Measurements from ENCODE around the gene KIF26B. TPM values are rescaled to one million over a fixed set of nuclear protein-coding genes. Genes with fewer than 3 reads are reported as not detected.

KIF26B gene
- polyA plus RNA-seq, 1 donor (not counting 4 experiments of a cell fraction or from before 2014, with no cell fraction given) = 0.58 TPM

- no peak for FAIRE-seq
- Histone ChIP-seq H3K9me1 (ENCODE audit: control insufficient read depth, extremely low read depth, insufficient read depth, low read length) (no peaks in the 10 kb centered on the region), H3K4me2 (ENCODE audit: control insufficient read depth, extremely low read depth, insufficient read depth, low read depth, low read length) (no peak overlapping the region), H3K9ac (ENCODE audit: control insufficient read depth, extremely low read depth, insufficient read depth, low read length) (no peak overlapping the region), H3K36me3 (ENCODE audit: control insufficient read depth in 2 of 2, extremely low read depth in 1 of 2, insufficient read depth in 2 of 2, low read length in 2 of 2) (no peaks in the 10 kb centered on the region), H3K27me3 (ENCODE audit: control insufficient read depth, extremely low read depth, insufficient read depth, low read length) (no peaks in the 10 kb centered on the region), H3K79me2 (ENCODE audit: control insufficient read depth, insufficient read depth, low read length) (no peaks in the 10 kb centered on the region), H2AFZ (ENCODE audit: control insufficient read depth, low read length) (no peak overlapping the region), H3K4me1 (ENCODE audit: control insufficient read depth, extremely low read depth, insufficient read depth, low read length) (no peaks in the 10 kb centered on the region), H4K20me1 (ENCODE audit: control insufficient read depth, extremely low read depth, insufficient read depth, low read length) (no peaks in the 10 kb centered on the region), H3K4me3 (ENCODE audit: control insufficient read depth in 2 of 3, extremely low read depth in 1 of 3, insufficient read depth in 2 of 3, low read depth in 1 of 3, low read length in 3 of 3) (no peak overlapping the region), H3K9me3 (ENCODE audit: control insufficient read depth, low read depth, low read length) (no peaks in the 10 kb centered on the region), H3K27ac (ENCODE audit: control insufficient read depth, insufficient read depth, low read length) (no peak overlapping the region)
- DNase-seq (ENCODE audit: low read depth, low spot score) = no peak
- dilution Hi-C loops (cut with MboI; ENCODE audit: extremely low pct_ligation_motif_present, low sequenced_read_pairs) = no loop called here
- TF ChIP-seq EZH2 (IDR thresholded peaks at IDR 0.05; ENCODE audit: low read length) = no peak
Observed at GRCh38 chr1:245168086-245168485, 13.3 kb downstream of the KIF26B start.

DNA sequence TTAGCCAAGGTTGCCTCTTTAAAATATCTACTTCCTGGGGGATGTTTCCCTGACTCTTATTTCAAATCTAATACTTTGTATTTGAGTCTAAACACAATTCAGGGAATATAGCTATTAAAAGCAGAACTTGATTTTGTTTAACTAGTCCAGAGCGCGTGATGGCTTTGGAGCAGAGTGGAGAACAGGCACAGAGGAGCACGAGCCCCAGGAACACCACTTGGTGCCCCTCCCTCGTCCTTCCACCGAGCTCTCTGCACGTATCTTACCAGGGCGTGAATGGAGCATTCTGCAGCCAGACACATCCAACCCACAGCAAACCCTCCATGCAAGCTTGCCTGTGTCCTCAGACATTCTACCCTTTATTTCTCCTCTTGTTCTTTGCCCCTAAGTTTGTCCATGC lies 14.1 kb downstream of the KIF26B start:
- H3K9me3 ChIP-seq (ENCODE audit: control insufficient read depth, low read depth, low read length) = no peaks in the 10 kb centered on the region
- no peak for FAIRE-seq
- H4K20me1 ChIP-seq (ENCODE audit: control insufficient read depth, extremely low read depth, insufficient read depth, low read length) = no peaks in the 10 kb centered on the region

More for the DNA sequence above, 14.1 kb downstream of the KIF26B start:
- no peak for TF ChIP-seq EZH2 (IDR thresholded peaks at IDR 0.05; ENCODE audit: low read length)
- TF ChIP-seq CTCF (optimal IDR thresholded peaks at IDR 0.05 in 1 of 3, IDR thresholded peaks at IDR 0.05 in 1 of 3, conservative IDR thresholded peaks at IDR 0.05 in 1 of 3; ENCODE audit: extremely low read depth in 1 of 3, insufficient read depth in 2 of 3, low read length in 3 of 3) = no peak
- H3K79me2 ChIP-seq (ENCODE audit: control insufficient read depth, insufficient read depth, low read length) = no peaks in the 10 kb centered on the region
- H2AFZ ChIP-seq (ENCODE audit: control insufficient read depth, low read length) = no peak overlapping the region
- no peaks in the 10 kb centered on the region for H3K27me3 ChIP-seq (ENCODE audit: control insufficient read depth, extremely low read depth, insufficient read depth, low read length)
- H3K36me3 ChIP-seq (ENCODE audit: control insufficient read depth in 2 of 2, extremely low read depth in 1 of 2, insufficient read depth in 2 of 2, low read length in 2 of 2) = no peaks in the 10 kb centered on the region
- dilution Hi-C loops (cut with MboI; ENCODE audit: extremely low pct_ligation_motif_present, low sequenced_read_pairs) = no loop called here
- H3K9ac ChIP-seq (ENCODE audit: control insufficient read depth, extremely low read depth, insufficient read depth, low read length) = no peak overlapping the region
- no peaks in the 10 kb centered on the region for H3K9me1 ChIP-seq (ENCODE audit: control insufficient read depth, extremely low read depth, insufficient read depth, low read length)
- no peak for DNase-seq (ENCODE audit: low read depth, low spot score)
- no peaks in the 10 kb centered on the region for H3K4me1 ChIP-seq (ENCODE audit: control insufficient read depth, extremely low read depth, insufficient read depth, low read length)
- no peak overlapping the region for H3K4me2 ChIP-seq (ENCODE audit: control insufficient read depth, extremely low read depth, insufficient read depth, low read depth, low read length)
- H3K27ac ChIP-seq (ENCODE audit: control insufficient read depth, insufficient read depth, low read length) = no peak overlapping the region
- H3K4me3 ChIP-seq (ENCODE audit: control insufficient read depth in 2 of 3, extremely low read depth in 1 of 3, insufficient read depth in 2 of 3, low read depth in 1 of 3, low read length in 3 of 3) = no peak overlapping the region
